OCI-LY7 (cell line): ENCODE data around the gene ZNF554. TPM values are rescaled to one million over a fixed set of nuclear protein-coding genes. Genes with fewer than 3 reads are reported as not detected.

Source experiments
- BruUV-seq: library from RNA; stranded (reverse); fragments of 400-500 nt; replicated peaks from 2 replicates; lab custom pipeline; 2021; lab: Mats Ljungman, UMichigan
- CTCF ChIA-PET: fragments of 300-600 bp; sonication (Branson Sonifier 250); formaldehyde crosslinking; loops from one replicate; lab custom pipeline; 2022; ENCODE audit warnings: antibody characterized with exemption; ENCODE audit not compliant: unreplicated experiment; lab: Charles Lee
- POLR2A ChIA-PET: fragments of 300-600 bp; sonication (Branson Sonifier 250); formaldehyde crosslinking; loops from one replicate; lab custom pipeline; 2022; ENCODE audit warnings: antibody characterized with exemption; lab: Charles Lee
- DNase-seq: peaks from one replicate; pipeline ENCODE4 v3.0.0-alpha.2; 2015; ENCODE audit warnings: low spot score
- H2AFZ ChIP-seq: fragments of 200-600 bp; sonication (generic), shearing (Covaris generic); 2 replicates; pipeline ENCODE4 v1.6.1; 2014; ENCODE audit warnings: mild to moderate bottlenecking, antibody characterized with exemption, low read length, moderate library complexity
- H3K27ac ChIP-seq: fragments of 200-600 bp; sonication (generic); 2 replicates; pipeline ENCODE4 v1.5.1; 2014; ENCODE audit warnings: mixed run types, low read depth, mild to moderate bottlenecking, moderate library complexity, low read length, inconsistent platforms; ENCODE audit not compliant: poor library complexity, severe bottlenecking
- H3K36me3 ChIP-seq: fragments of 200-600 bp; sonication (generic); 2 replicates; pipeline ENCODE4 v1.6.1; 2014; ENCODE audit warnings: mild to moderate bottlenecking, antibody characterized with exemption, low read length, moderate library complexity, mixed read lengths; ENCODE audit not compliant: insufficient read depth
- H3K4me1 ChIP-seq: fragments of 200-600 bp; sonication (generic); 2 replicates; pipeline ENCODE4 v1.5.1; 2014; ENCODE audit warnings: mild to moderate bottlenecking, low read length; ENCODE audit not compliant: insufficient read depth, poor library complexity, severe bottlenecking
- H3K4me2 ChIP-seq: fragments of 200-600 bp; sonication (generic); 2 replicates; pipeline ENCODE4 v1.6.1; 2014; ENCODE audit warnings: mild to moderate bottlenecking, low read length
- H3K4me3 ChIP-seq: fragments of 200-600 bp; sonication (generic); 2 replicates; pipeline ENCODE4 v1.5.1; 2014; ENCODE audit warnings: mild to moderate bottlenecking, low read depth, low read length; ENCODE audit not compliant: poor library complexity, severe bottlenecking
- H3K79me2 ChIP-seq: fragments of 200-600 bp; sonication (generic); 2 replicates; pipeline ENCODE4 v1.6.1; 2016; ENCODE audit warnings: low read depth, mild to moderate bottlenecking, low read length, moderate library complexity, mixed read lengths; ENCODE audit not compliant: insufficient read depth
- H3K9me2 ChIP-seq: fragments of 200-600 bp; sonication (generic); 2 replicates; pipeline ENCODE4 v1.6.1; 2016; ENCODE audit warnings: mild to moderate bottlenecking, low read length, mixed read lengths; ENCODE audit not compliant: insufficient read depth
- H3K9me3 ChIP-seq: fragments of 200-600 bp; sonication (generic); 2 replicates; pipeline ENCODE4 v1.6.1; 2014; ENCODE audit warnings: mild to moderate bottlenecking, mixed run types, low read length, mixed read lengths
- H4K20me1 ChIP-seq: fragments of 200-600 bp; sonication (generic); 2 replicates; pipeline ENCODE4 v1.6.1; 2014; ENCODE audit warnings: mild to moderate bottlenecking, antibody characterized with exemption, low read length, moderate library complexity, mixed read lengths; ENCODE audit not compliant: insufficient read depth
- CTCF ChIP-seq: fragments of 200-600 bp; sonication (generic); conservative IDR thresholded peaks from 2 replicates; pipeline ENCODE4 v1.5.1; 2014; ENCODE audit warnings: mild to moderate bottlenecking, antibody characterized with exemption, low read length, moderate library complexity, mixed read lengths
- EZH2phosphoT487 ChIP-seq: fragments of 200-600 bp; sonication (generic); IDR thresholded peaks from 2 replicates; pipeline ENCODE4 v1.6.1; 2018; ENCODE audit warnings: low read depth, borderline replicate concordance, mild to moderate bottlenecking, mixed run types, antibody characterized with exemption, low read length, moderate library complexity, mixed read lengths
- intact Hi-C: fragments of 100-400 bp; cut with micrococcal nuclease; formaldehyde crosslinking; loops from one replicate; pipeline ENCODE4 v1.10.0; 2022; ENCODE audit not compliant: unreplicated experiment
- total RNA-seq, 2 experiments: library from RNA; depleted of rRNA in 1 of 2; stranded (reverse); fragments of >200 nt in 1 of 2; shearing (Covaris generic) in 1 of 2; gene quantifications; 2 replicates each; pipeline ENCODE4 v1.2.3, GENCODE V29; 2014 to 2022

The ZNF554 gene
- total RNA-seq, 2 experiments from 2014 or later: 3.9 to 4.4 TPM

- Histone ChIP-seq H3K4me2 (no peak overlapping the region), H3K4me3 (no peak overlapping the region), H2AFZ (no peak overlapping the region), H3K79me2 (no peaks in the 10 kb centered on the region), H3K36me3 (no peaks in the 10 kb centered on the region), H4K20me1 (no peaks in the 10 kb centered on the region), H3K4me1 (no peaks in the 10 kb centered on the region), H3K27ac (no peak overlapping the region), H3K9me2 (no peaks in the 10 kb centered on the region), H3K9me3 (no peaks in the 10 kb centered on the region)
- TF ChIP-seq CTCF (no peak), EZH2phosphoT487 (no peak)
- intact Hi-C loops: no loop called here
- no peak for DNase-seq
- ChIA-PET CTCF (no interaction called here), POLR2A (interaction anchor here (0.5 kb wide), 1 partner anchor 27 kb away, joined by 3 read pairs; no protein-coding TSS in a partner anchor)
- no TSS peak for BruUV-seq
Observed at GRCh38 chr19:2865334-2866100, 45.8 kb downstream of the ZNF554 start.

- BruUV-seq: no TSS peak
- Histone ChIP-seq H3K4me3 (no peak overlapping the region), H3K79me2 (no peaks in the 10 kb centered on the region), H3K9me2 (no peaks in the 10 kb centered on the region), H3K9me3 (no peaks in the 10 kb centered on the region), H3K27ac (no peak overlapping the region), H3K4me1 (no peaks in the 10 kb centered on the region), H3K36me3 (no peaks in the 10 kb centered on the region), H4K20me1 (no peaks in the 10 kb centered on the region), H3K4me2 (no peak overlapping the region), H2AFZ (no peak overlapping the region)
- ChIA-PET POLR2A (no interaction called here), CTCF (no interaction called here)
- intact Hi-C loops: no loop called here
- DNase-seq: no peak
- TF ChIP-seq EZH2phosphoT487 (no peak), CTCF (no peak)
Observed at GRCh38 chr19:2866495-2867024, 46.9 kb downstream of the ZNF554 start.
